ENCODE data around the gene DHRSX. TPM values are rescaled to one million over a fixed set of nuclear protein-coding genes. Genes with fewer than 3 reads are reported as not detected.
A peak's percentile ranks its signal among the peaks of the same experiment; 100 is the strongest.

Gene DHRSX
- total and polyA plus RNA-seq, 9 of the 15 experiments (the other 6 are each of a cell fraction or from before 2014, with no cell fraction given), result 0.59 to 11.0 (median 6.2) TPM

GRCh38 chrX:2317527-2318055 lies 183.2 kb downstream of the DHRSX start:
- Histone ChIP-seq H3K4me2 (ENCODE audit: insufficient read depth, low read length) (peak overlapping the region; percentile 62), H3K9ac (ENCODE audit: insufficient read depth in 1 of 2, low read depth in 2 of 2, low read length in 2 of 2) (peak overlapping the region; percentile 52 to 77; a peak in 2 of 4 replicates), H2AFZ (ENCODE audit: low read depth, low read length) (no peak overlapping the region), H3K36me3 (ENCODE audit: control insufficient read depth, insufficient read depth, low read length) (no peaks in the 10 kb centered on the region), H4K20me1 (replicated peaks; ENCODE audit: control insufficient read depth, insufficient read depth, low read length) (no peaks in the 10 kb centered on the region), H3K79me2 (ENCODE audit: control insufficient read depth, insufficient read depth, low read length) (peaks cover 9% of the 10 kb centered on the region), H3K9me1 (ENCODE audit: control insufficient read depth, insufficient read depth, low read length) (no peaks in the 10 kb centered on the region), H3K27ac (ENCODE audit: extremely low read depth, low read depth, low read length) (peak overlapping the region; percentile 89), H3K27me3 (ENCODE audit: control insufficient read depth in 2 of 2, insufficient read depth in 2 of 2, low read length in 2 of 2) (no peaks in the 10 kb centered on the region), H3K4me1 (replicated peaks in 1 of 2; ENCODE audit: control insufficient read depth in 2 of 2, insufficient read depth in 2 of 2, low read length in 2 of 2) (peaks cover 11 to 14% of the 10 kb centered on the region in 2 experiments; a peak in 3 of 5 replicates), H3K4me3 (no peak overlapping the region), H3K9me3 (replicated peaks; ENCODE audit: control insufficient read depth, insufficient read depth, low read depth, low read length) (peaks cover 7% of the 10 kb centered on the region; the same call in 1 of the 2 replicates)
- DNase-seq (ENCODE audit: extremely low read depth in 1 of 4, low spot score in 3 of 4) (peak; percentile 9 to 81 (median 31)), ATAC-seq (peak; percentile 68), FAIRE-seq (peak; percentile 96)
- intact Hi-C loops (cut with micrococcal nuclease) (loop anchor here (2.0 to 5.0 kb wide), 3 partner anchors 65 to 135 kb away; no protein-coding TSS in a partner anchor), in situ Hi-C loops (cut with MboI) (no loop called here)
- ChIA-PET CTCF (ENCODE audit: low intra/inter-chr PET ratio) (no interaction called here), POLR2A (no interaction called here)
- WGBS (ENCODE audit: insufficient coverage, low coverage, missing lambda C conversion rate), result 4% methylated on average over 7 of the region's 8 CpGs
- BruUV-seq (replicated peaks), result no TSS peak
- TF ChIP-seq SMARCE1 (IDR thresholded peaks at IDR 0.05), result peak; percentile 61; the same call in 1 of the 2 replicates
- TF ChIP-seq ZNF24 (IDR thresholded peaks at IDR 0.05), result no peak
- no peak for TF ChIP-seq BRCA1 (IDR thresholded peaks at IDR 0.05)
- TF ChIP-seq BRCA1 (CRISPR knock-in tag; IDR thresholded peaks at IDR 0.05), result no peak
- TF ChIP-seq SOX6 (IDR thresholded peaks at IDR 0.05), result peak; percentile 88
- no peak for TF ChIP-seq KLF1 (tag; IDR thresholded peaks at IDR 0.05)
- TF ChIP-seq TEAD4 (IDR thresholded peaks at IDR 0.05; ENCODE audit: low read length), result peak; percentile 81
- no peak for TF ChIP-seq TEAD4 (CRISPR knock-in tag; IDR thresholded peaks at IDR 0.05; ENCODE audit: borderline replicate concordance)
- TF ChIP-seq NRF1 (conservative IDR thresholded peaks at IDR 0.05 in 1 of 2, IDR thresholded peaks at IDR 0.05 in 1 of 2), result no peak
- no peak for TF ChIP-seq ZNF655 (CRISPR knock-in tag; IDR thresholded peaks at IDR 0.05)
- no peak for TF ChIP-seq XRCC4 (IDR thresholded peaks at IDR 0.05; ENCODE audit: extremely low read depth, insufficient read depth, insufficient read length)
- peak; percentile 82 for TF ChIP-seq TCF3 (CRISPR knock-in tag; IDR thresholded peaks at IDR 0.05)
- no peak for TF ChIP-seq NR2F6 (CRISPR knock-in tag; IDR thresholded peaks at IDR 0.05)
- peak; percentile 64 for TF ChIP-seq NCOR1 (IDR thresholded peaks at IDR 0.05)
- TF ChIP-seq NFIC (IDR thresholded peaks at IDR 0.05), result 0 out of 2 replicates have a peak, but pooled peaks have one; percentile 16
- peak; percentile 83 for TF ChIP-seq CBFA2T3 (IDR thresholded peaks at IDR 0.05)
- peak; percentile 89 for TF ChIP-seq ARID1B (IDR thresholded peaks at IDR 0.05)
- TF ChIP-seq CHD4 (IDR thresholded peaks at IDR 0.05; ENCODE audit: insufficient read depth, insufficient replicate concordance, low read depth, low read length, poor library complexity, severe bottlenecking), result no peak
- peak; percentile 74 for TF ChIP-seq TAL1 (IDR thresholded peaks at IDR 0.05)
- peak; percentile 64 to 75; a peak in 3 of 4 replicates for TF ChIP-seq FOXA3 (CRISPR knock-in tag; conservative IDR thresholded peaks at IDR 0.05 in 1 of 2, IDR thresholded peaks at IDR 0.05 in 1 of 2)
- TF ChIP-seq ATF7 (IDR thresholded peaks at IDR 0.05), result 0 out of 2 replicates have a peak, but pooled peaks have one; percentile 5
- peak; percentile 28; the same call in 1 of the 2 replicates for TF ChIP-seq JUND (IDR thresholded peaks at IDR 0.05; ENCODE audit: borderline replicate concordance, low read depth, low read length)
- no peak; the same call in 2 of the 3 replicates for TF ChIP-seq JUND (tag; IDR thresholded peaks at IDR 0.05; ENCODE audit: borderline replicate concordance, low read depth, low read length)
- TF ChIP-seq TOE1 (IDR thresholded peaks at IDR 0.05; ENCODE audit: borderline replicate concordance), result no peak
- TF ChIP-seq TOE1 (CRISPR knock-in tag; IDR thresholded peaks at IDR 0.05; ENCODE audit: borderline replicate concordance, low read depth), result no peak
- TF ChIP-seq ZKSCAN8 (CRISPR knock-in tag; IDR thresholded peaks at IDR 0.05), result 0 out of 2 replicates have a peak, but pooled peaks have one; percentile 33
- TF ChIP-seq CTBP1 (IDR thresholded peaks at IDR 0.05; ENCODE audit: borderline replicate concordance), result peak; percentile 29; the same call in 1 of the 2 replicates
